PC-9 (cell line): ENCODE results near the gene CHIT1. TPM values are rescaled to one million over a fixed set of nuclear protein-coding genes. Genes with fewer than 3 reads are reported as not detected.
A peak's percentile ranks its signal among the peaks of the same experiment; 100 is the strongest.

ENCODE experiments used
- BruUV-seq: library from RNA; stranded (reverse); fragments of 400-500 nt; replicated peaks from 2 replicates; lab custom pipeline; 2021; lab: Mats Ljungman, UMichigan
- CTCF ChIA-PET: fragments of 300-600 bp; sonication (Branson Sonifier 250); formaldehyde crosslinking; loops from one replicate; lab custom pipeline; 2022; ENCODE audit warnings: antibody characterized with exemption; lab: Charles Lee
- POLR2A ChIA-PET: fragments of 300-600 bp; sonication (Branson Sonifier 250); formaldehyde crosslinking; loops from one replicate; lab custom pipeline; 2022; ENCODE audit warnings: antibody characterized with exemption; ENCODE audit not compliant: unreplicated experiment; lab: Charles Lee
- DNase-seq, 2 experiments: peaks; one replicate each; pipeline versions ENCODE4 v3.0.0 to v3.0.0-alpha.2; 2015 to 2022; ENCODE audit warnings: mixed read lengths in 1 of 2
- H2AFZ ChIP-seq: fragments of 200-600 bp; sonication (generic); 2 replicates; pipeline ENCODE4 v1.8.1; 2017; ENCODE audit warnings: antibody characterized with exemption
- H3F3A ChIP-seq: fragments of 200-600 bp; sonication (generic); 2 replicates; pipeline ENCODE4 v1.8.1; 2017; ENCODE audit warnings: antibody characterized with exemption, mild to moderate bottlenecking, low read depth; ENCODE audit not compliant: insufficient read depth
- H3K27ac ChIP-seq: fragments of 200-600 bp; sonication (generic); 2 replicates; pipeline ENCODE4 v1.6.1; 2016; ENCODE audit warnings: mixed run types
- H3K27me3 ChIP-seq: fragments of 200-600 bp; sonication (generic); 2 replicates; pipeline ENCODE4 v1.6.1; 2016; ENCODE audit warnings: low read depth, mixed run types; ENCODE audit not compliant: insufficient read depth
- H3K36me3 ChIP-seq: fragments of 200-600 bp; sonication (generic); 2 replicates; pipeline ENCODE4 v1.6.1; 2016; ENCODE audit warnings: low read depth, mixed run types
- H3K4me1 ChIP-seq: fragments of 200-600 bp; sonication (generic); replicated peaks from 2 replicates; pipeline ENCODE4 v1.6.1; 2016; ENCODE audit warnings: mixed run types; ENCODE audit not compliant: insufficient read depth
- H3K4me2 ChIP-seq: fragments of 200-600 bp; sonication (generic); 2 replicates; pipeline ENCODE4 v1.6.1; 2017; ENCODE audit warnings: mixed run types
- H3K4me3 ChIP-seq: fragments of 200-600 bp; sonication (generic); 2 replicates; pipeline ENCODE4 v1.6.1; 2016; ENCODE audit warnings: mixed run types
- H3K79me2 ChIP-seq: fragments of 200-600 bp; sonication (generic); 2 replicates; pipeline ENCODE4 v1.6.1; 2017; ENCODE audit warnings: low read depth, mixed run types
- H3K9me2 ChIP-seq: fragments of 200-600 bp; sonication (generic); 2 replicates; pipeline ENCODE4 v1.8.1; 2017; ENCODE audit warnings: mild to moderate bottlenecking; ENCODE audit not compliant: insufficient read depth
- H3K9me3 ChIP-seq: fragments of 200-600 bp; sonication (generic); 2 replicates; pipeline ENCODE4 v1.8.1; 2016; ENCODE audit warnings: low read depth; ENCODE audit not compliant: insufficient read depth
- H4K20me1 ChIP-seq: fragments of 200-600 bp; sonication (generic); 2 replicates; pipeline ENCODE4 v1.8.1; 2017; ENCODE audit not compliant: insufficient read depth
- EZH2 ChIP-seq: fragments of 200-600 bp; sonication (generic); IDR thresholded peaks from 2 replicates; pipeline ENCODE4 v1.8.0; 2017; ENCODE audit warnings: antibody characterized with exemption, low read depth
- intact Hi-C: fragments of 100-400 bp; cut with micrococcal nuclease; formaldehyde crosslinking; loops from one replicate; pipeline ENCODE4 v1.10.0; 2022; ENCODE audit not compliant: unreplicated experiment
- total RNA-seq: library from RNA; stranded (reverse); gene quantifications from 2 replicates; pipeline ENCODE4 v1.2.3, GENCODE V29; 2021
- TF ChIP-seq, protein P1 (sequence below): fragments of 200-600 bp; sonication (generic); conservative IDR thresholded peaks from 2 replicates; pipeline ENCODE4 v1.6.1; 2017; ENCODE audit warnings: mixed run types, antibody characterized with exemption, mild to moderate bottlenecking, moderate library complexity

The CHIT1 gene
- total RNA-seq, 1 experiment from 2014 or later: not detected

- POLR2A ChIA-PET: interaction anchor here (0.5 kb wide), 1 partner anchor 54 kb away, joined by 4 read pairs; no protein-coding TSS in a partner anchor
- Histone ChIP-seq H3K27me3 (no peaks in the 10 kb centered on the region), H3K36me3 (no peaks in the 10 kb centered on the region), H3K4me1 (no peaks in the 10 kb centered on the region), H3K9me3 (no peaks in the 10 kb centered on the region), H3K9me2 (no peaks in the 10 kb centered on the region), H3K27ac (no peak overlapping the region), H2AFZ (no peak overlapping the region), H4K20me1 (no peaks in the 10 kb centered on the region), H3K4me2 (peak overlapping the region; percentile 42), H3F3A (0 out of 2 replicates have a peak, but pooled peaks cover 3% of the 10 kb centered on the region), H3K79me2 (no peaks in the 10 kb centered on the region), H3K4me3 (no peak overlapping the region)
- DNase-seq: no peak
- intact Hi-C loops: loop anchor here (1.0 to 5.0 kb wide), 4 partner anchors 66 to 430 kb away; no protein-coding TSS in a partner anchor
- no TSS peak for BruUV-seq
- TF ChIP-seq, protein P1, sequence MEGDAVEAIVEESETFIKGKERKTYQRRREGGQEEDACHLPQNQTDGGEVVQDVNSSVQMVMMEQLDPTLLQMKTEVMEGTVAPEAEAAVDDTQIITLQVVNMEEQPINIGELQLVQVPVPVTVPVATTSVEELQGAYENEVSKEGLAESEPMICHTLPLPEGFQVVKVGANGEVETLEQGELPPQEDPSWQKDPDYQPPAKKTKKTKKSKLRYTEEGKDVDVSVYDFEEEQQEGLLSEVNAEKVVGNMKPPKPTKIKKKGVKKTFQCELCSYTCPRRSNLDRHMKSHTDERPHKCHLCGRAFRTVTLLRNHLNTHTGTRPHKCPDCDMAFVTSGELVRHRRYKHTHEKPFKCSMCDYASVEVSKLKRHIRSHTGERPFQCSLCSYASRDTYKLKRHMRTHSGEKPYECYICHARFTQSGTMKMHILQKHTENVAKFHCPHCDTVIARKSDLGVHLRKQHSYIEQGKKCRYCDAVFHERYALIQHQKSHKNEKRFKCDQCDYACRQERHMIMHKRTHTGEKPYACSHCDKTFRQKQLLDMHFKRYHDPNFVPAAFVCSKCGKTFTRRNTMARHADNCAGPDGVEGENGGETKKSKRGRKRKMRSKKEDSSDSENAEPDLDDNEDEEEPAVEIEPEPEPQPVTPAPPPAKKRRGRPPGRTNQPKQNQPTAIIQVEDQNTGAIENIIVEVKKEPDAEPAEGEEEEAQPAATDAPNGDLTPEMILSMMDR: no peak
- TF ChIP-seq EZH2: no peak
- CTCF ChIA-PET: interaction anchor here (0.6 to 1.5 kb wide), 7 partner anchors 33 to 276 kb away, joined by 4 to 14 read pairs (median 7); no protein-coding TSS in a partner anchor
These were observed 43.2 kb upstream of the CHIT1 start for GRCh38 chr1:203272633-203273205.

DNA sequence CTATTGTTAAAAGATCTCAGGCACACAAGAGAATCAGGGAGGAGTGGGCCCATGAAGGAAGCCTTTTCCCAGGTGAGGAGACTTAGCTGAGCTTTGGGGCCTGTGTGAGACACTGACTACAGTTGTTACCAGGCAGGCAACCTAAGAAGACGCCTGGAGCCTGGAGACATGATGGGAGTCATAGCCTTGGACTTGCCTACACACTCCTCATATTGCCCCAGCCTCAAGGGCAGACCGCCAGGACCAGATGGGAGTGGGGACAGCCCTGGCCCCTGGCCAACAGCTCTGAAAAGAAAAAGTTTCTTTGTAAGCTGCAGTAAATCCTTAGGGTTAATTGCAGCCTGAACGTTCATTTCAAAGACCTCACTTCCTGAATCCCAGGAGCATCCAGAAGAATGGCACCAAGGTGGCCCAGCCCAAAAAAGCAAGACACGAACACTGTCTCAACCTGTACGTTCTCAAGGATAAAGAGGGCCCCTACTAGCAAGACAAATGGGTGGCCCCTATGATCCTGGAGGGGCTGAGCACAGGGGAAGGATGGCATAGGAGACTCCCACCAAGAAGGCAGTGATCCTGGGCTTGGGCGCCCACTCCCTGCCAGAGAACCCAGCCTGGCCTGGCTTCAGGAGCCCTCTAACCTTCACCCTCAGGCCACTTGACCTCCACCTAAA, 42.6 kb upstream of the CHIT1 start:
- DNase-seq: no peak
- POLR2A ChIA-PET: interaction anchor here (0.5 kb wide), 1 partner anchor 55 kb away, joined by 4 read pairs; no protein-coding TSS in a partner anchor
- H3K79me2 ChIP-seq: no peaks in the 10 kb centered on the region
- H3K4me2 ChIP-seq: no peak overlapping the region
- no peaks in the 10 kb centered on the region for H3K9me2 ChIP-seq
- intact Hi-C loops: loop anchor here (5.0 kb wide), 2 partner anchors 230 to 430 kb away; no protein-coding TSS in a partner anchor
- H3K27me3 ChIP-seq: no peaks in the 10 kb centered on the region
- CTCF ChIA-PET: interaction anchor here (1.1 to 1.5 kb wide), 3 partner anchors 45 to 275 kb away, joined by 4 to 14 read pairs (median 9); no protein-coding TSS in a partner anchor
- no peak overlapping the region for H2AFZ ChIP-seq
- BruUV-seq: no TSS peak
- H3K4me3 ChIP-seq: no peak overlapping the region
- TF ChIP-seq EZH2: no peak
- TF ChIP-seq, protein P1: no peak
- no peaks in the 10 kb centered on the region for H3K36me3 ChIP-seq
- H3K27ac ChIP-seq: no peak overlapping the region
- H4K20me1 ChIP-seq: no peaks in the 10 kb centered on the region
- H3F3A ChIP-seq: 0 out of 2 replicates have a peak, but pooled peaks cover 3% of the 10 kb centered on the region
- H3K9me3 ChIP-seq: no peaks in the 10 kb centered on the region
- no peaks in the 10 kb centered on the region for H3K4me1 ChIP-seq

- Histone ChIP-seq H3F3A (0 out of 2 replicates have a peak, but pooled peaks cover 3% of the 10 kb centered on the region), H3K9me3 (no peaks in the 10 kb centered on the region), H3K9me2 (no peaks in the 10 kb centered on the region), H2AFZ (no peak overlapping the region), H3K36me3 (no peaks in the 10 kb centered on the region), H3K4me2 (no peak overlapping the region), H3K27ac (no peak overlapping the region), H3K79me2 (no peaks in the 10 kb centered on the region), H3K27me3 (no peaks in the 10 kb centered on the region), H3K4me3 (no peak overlapping the region), H4K20me1 (no peaks in the 10 kb centered on the region), H3K4me1 (no peaks in the 10 kb centered on the region)
- no peak for TF ChIP-seq EZH2
- TF ChIP-seq, protein P1: no peak
- no peak for DNase-seq
- POLR2A ChIA-PET: no interaction called here
- no TSS peak for BruUV-seq
- intact Hi-C loops: loop anchor here (5.0 kb wide), 2 partner anchors 231 to 431 kb away; no protein-coding TSS in a partner anchor
- CTCF ChIA-PET: interaction anchor here (0.5 kb wide), 1 partner anchor 72 kb away, joined by 5 read pairs; no protein-coding TSS in a partner anchor
These were observed 41.7 kb upstream of the CHIT1 start for GRCh38 chr1:203271018-203271743.
